NB4 (cell line): Measurements from ENCODE around the gene MON1A.

Source experiments
- DNase-seq: peaks from one replicate; pipeline ENCODE4 v3.0.0; 2010; ENCODE audit warnings: low read depth
- H3K4me3 ChIP-seq: one replicate; pipeline ENCODE4 v1.5.1; 2011; ENCODE audit warnings: mild to moderate bottlenecking, low read depth, low read length, moderate library complexity
- CTCF ChIP-seq: IDR thresholded peaks from one replicate; pipeline ENCODE4 v1.5.1; 2012; ENCODE audit warnings: low read depth, low read length
- MAX ChIP-seq: IDR thresholded peaks from 2 replicates; pipeline ENCODE4 v1.6.1; 2011; ENCODE audit warnings: low read depth, low read length
- MYC ChIP-seq: IDR thresholded peaks from 2 replicates; pipeline ENCODE4 v1.6.1; 2011; ENCODE audit warnings: low read depth, low read length
- POLR2A ChIP-seq: IDR thresholded peaks from 2 replicates; pipeline ENCODE4 v1.6.1; 2011; ENCODE audit warnings: mild to moderate bottlenecking; ENCODE audit not compliant: insufficient read length; ENCODE audit errors: extremely low read depth

MON1A gene

GRCh38 chr3:49871531-49872153 is 58.0 kb downstream of the MON1A start:
- TF ChIP-seq POLR2A (no peak), MYC (no peak), MAX (no peak), CTCF (no peak)
- no peak overlapping the region for H3K4me3 ChIP-seq
- no peak for DNase-seq

- H3K4me3 ChIP-seq, result no peak within 1 kb of the TSS
- DNase-seq, result peak; percentile 68
These were observed 60.0 kb downstream of the MON1A start, which contains the start of gene CAMKV for GRCh38 chr3:49869525-49870126. Gene CAMKV (minus strand): TSS chr3:49869906. CDS start chr3:49862388, 7,518 bp downstream.

GRCh38 chr3:49868862-49869466 is 60.6 kb downstream of the MON1A start:
- H3K4me3 ChIP-seq, result no peak overlapping the region
- TF ChIP-seq CTCF, result no peak
- peak; percentile 33 for DNase-seq

More at GRCh38 chr3:49869525-49870126, 60.0 kb downstream of the MON1A start, which contains the start of gene CAMKV:
- TF ChIP-seq CTCF, result no peak
- no peak for TF ChIP-seq MYC
- TF ChIP-seq MAX, result no peak

- TF ChIP-seq CTCF (no peak), MYC (no peak), POLR2A (no peak), MAX (0 out of 2 replicates have a peak, but pooled peaks have one; percentile 25)
- no peak overlapping the region for H3K4me3 ChIP-seq
- peak; percentile 78 for DNase-seq
These were observed 61.7 kb downstream of the MON1A start for GRCh38 chr3:49867871-49868321.

- TF ChIP-seq POLR2A (no peak), MAX (no peak), CTCF (no peak), MYC (no peak)
- no peak for DNase-seq
- no peak overlapping the region for H3K4me3 ChIP-seq
These were observed 62.2 kb downstream of the MON1A start for GRCh38 chr3:49867400-49867799.
